Mononuclear cell (primary cell): ENCODE data around the gene TSPAN15. TPM values are rescaled to one million over a fixed set of nuclear protein-coding genes. Genes with fewer than 3 reads are reported as not detected.
"Not testable (repeated sequence)": the region's sequence is repeated elsewhere in the genome, so short reads cannot be mapped to it uniquely, and the experiment has no call there.

ENCODE experiments used
- H3K27me3 ChIP-seq: 2 replicates; pipeline ENCODE4 v1.6.0; 2011; ENCODE audit warnings: low read length, control low read depth; ENCODE audit not compliant: insufficient read depth
- H3K4me1 ChIP-seq: 2 replicates; pipeline ENCODE4 v1.5.1; 2011; ENCODE audit warnings: mild to moderate bottlenecking, low read length, control low read depth; ENCODE audit not compliant: insufficient read depth
- H3K4me3 ChIP-seq: 2 replicates; pipeline ENCODE4 v1.5.1; 2011; ENCODE audit warnings: mild to moderate bottlenecking, low read length, moderate library complexity
- H3K9me3 ChIP-seq: 2 replicates; pipeline ENCODE4 v1.5.1; 2011; ENCODE audit warnings: low read depth, mild to moderate bottlenecking, control low read depth, low read length
- total RNA-seq: library from RNA; depleted of rRNA; stranded (reverse); fragments of >200 nt; gene quantifications from one replicate; pipeline ENCODE4 v1.2.3, GENCODE V29; 2012

TSPAN15 gene
- total RNA-seq, 1 donor = 1.6 TPM

GRCh38 chr10:69449841-69450240 is 1.4 kb upstream of the TSPAN15 start:
- Histone ChIP-seq H3K27me3 (peaks cover 13% of the 10 kb centered on the region), H3K9me3 (no peaks in the 10 kb centered on the region), H3K4me1 (peaks cover 8% of the 10 kb centered on the region), H3K4me3 (no peak overlapping the region)

GRCh38 chr10:69450395-69450794 is 870 bp upstream of the TSPAN15 start:
- H3K4me1 ChIP-seq, H3K9me3 ChIP-seq, H3K4me3 ChIP-seq: not testable (repeated sequence)
- H3K27me3 ChIP-seq = peaks cover 13% of the 10 kb centered on the region

- H3K4me3 ChIP-seq = peak overlapping the region; percentile 29
- H3K9me3 ChIP-seq = no peaks in the 10 kb centered on the region
- peaks cover 8% of the 10 kb centered on the region for H3K4me1 ChIP-seq
- peaks cover 13% of the 10 kb centered on the region for H3K27me3 ChIP-seq
Measured at GRCh38 chr10:69451784-69452251, 553 bp downstream of the TSPAN15 start.

- Histone ChIP-seq H3K4me3 (no peak overlapping the region), H3K4me1 (peaks cover 8% of the 10 kb centered on the region), H3K9me3 (no peaks in the 10 kb centered on the region), H3K27me3 (peaks cover 13% of the 10 kb centered on the region)
Measured at GRCh38 chr10:69452676-69453415, 1.6 kb downstream of the TSPAN15 start.

GRCh38 chr10:69453795-69454194 is 2.5 kb downstream of the TSPAN15 start:
- Histone ChIP-seq H3K4me1 (peaks cover 8% of the 10 kb centered on the region), H3K4me3 (no peak overlapping the region), H3K27me3 (peaks cover 13% of the 10 kb centered on the region), H3K9me3 (no peaks in the 10 kb centered on the region)

GRCh38 chr10:69455006-69455763 is 3.9 kb downstream of the TSPAN15 start:
- H3K9me3 ChIP-seq = no peaks in the 10 kb centered on the region
- peaks cover 13% of the 10 kb centered on the region for H3K27me3 ChIP-seq
- H3K4me1 ChIP-seq = peaks cover 8% of the 10 kb centered on the region
- H3K4me3 ChIP-seq = no peak overlapping the region

- Histone ChIP-seq H3K4me1 (peaks cover under 1% of the 10 kb centered on the region), H3K9me3 (no peaks in the 10 kb centered on the region), H3K4me3 (no peak overlapping the region), H3K27me3 (peaks cover 7% of the 10 kb centered on the region)
Measured at GRCh38 chr10:69456880-69457693, 5.8 kb downstream of the TSPAN15 start.

- no peak overlapping the region for H3K4me3 ChIP-seq
- H3K9me3 ChIP-seq = no peaks in the 10 kb centered on the region
- H3K4me1 ChIP-seq = no peaks in the 10 kb centered on the region
- peaks cover under 1% of the 10 kb centered on the region for H3K27me3 ChIP-seq
Measured at GRCh38 chr10:69457771-69458237, 6.5 kb downstream of the TSPAN15 start.

- Histone ChIP-seq H3K4me3 (no peak overlapping the region), H3K27me3 (no peaks in the 10 kb centered on the region), H3K9me3 (no peaks in the 10 kb centered on the region), H3K4me1 (no peaks in the 10 kb centered on the region)
Measured at GRCh38 chr10:69458430-69459100, 7.3 kb downstream of the TSPAN15 start.

GRCh38 chr10:69459101-69459790 is 8.0 kb downstream of the TSPAN15 start:
- Histone ChIP-seq H3K4me3 (no peak overlapping the region), H3K9me3 (no peaks in the 10 kb centered on the region), H3K4me1 (no peaks in the 10 kb centered on the region), H3K27me3 (no peaks in the 10 kb centered on the region)

GRCh38 chr10:69459893-69460575 is 8.8 kb downstream of the TSPAN15 start:
- Histone ChIP-seq H3K9me3 (no peaks in the 10 kb centered on the region), H3K27me3 (no peaks in the 10 kb centered on the region), H3K4me1 (peaks cover 1% of the 10 kb centered on the region), H3K4me3 (no peak overlapping the region)

- Histone ChIP-seq H3K27me3 (no peaks in the 10 kb centered on the region), H3K4me1 (peaks cover 5% of the 10 kb centered on the region), H3K4me3 (no peak overlapping the region), H3K9me3 (no peaks in the 10 kb centered on the region)
Measured at GRCh38 chr10:69460576-69461242, 9.4 kb downstream of the TSPAN15 start.
